ENCODE results near the gene KCNT1.

- no peak for TF ChIP-seq POLR2AphosphoS5 (IDR thresholded peaks at IDR 0.05; ENCODE audit: low read depth, low read length)
- TF ChIP-seq REST (IDR thresholded peaks at IDR 0.05; ENCODE audit: insufficient read depth in 1 of 2, low read depth in 2 of 2, low read length in 2 of 2) = no peak
- no peak for TF ChIP-seq FOXP2 (optimal IDR thresholded peaks at IDR 0.05; ENCODE audit: borderline replicate concordance, extremely low read depth, extremely low read length, insufficient read depth)
- no peak for TF ChIP-seq TAF1 (IDR thresholded peaks at IDR 0.05; ENCODE audit: borderline replicate concordance, insufficient read depth, low read length)
Observed at GRCh38 chr9:135661816-135662560, 40.0 kb upstream of the KCNT1 start.

Measured in PFSK-1 (cell line).